IMR-90 (cell line): ENCODE data around the gene EOLA2. TPM values are rescaled to one million over a fixed set of nuclear protein-coding genes. Genes with fewer than 3 reads are reported as not detected.

Experiments
- ATAC-seq: fragments of 200-7000 bp; cut with Tn5 transposase; 2 replicates; pipeline ENCODE4 v1.9.1; 2020; ENCODE audit warnings: low read depth, mild to moderate bottlenecking, moderate library complexity
- BruUV-seq: library from RNA; stranded (reverse); fragments of 400-500 nt; replicated peaks from 2 replicates; lab custom pipeline; 2021; lab: Mats Ljungman, UMichigan
- CTCF ChIA-PET: fragments of 300-600 bp; formaldehyde crosslinking; extraction: SDS; loops from one replicate; lab custom pipeline; 2021; ENCODE audit warnings: antibody characterized with exemption; lab: Yijun Ruan, JAX
- POLR2A ChIA-PET: fragments of 300-600 bp; sonication (Branson Sonifier 250); formaldehyde crosslinking; loops from one replicate; lab custom pipeline; 2022; ENCODE audit warnings: antibody characterized with exemption; ENCODE audit not compliant: unreplicated experiment; lab: Charles Lee
- DNase-seq: peaks from one replicate; pipeline ENCODE4 v3.0.0; 2013
- H2AFZ ChIP-seq: replicated peaks from 2 replicates; pipeline ENCODE3; 2013; ENCODE audit warnings: low read length, mild to moderate bottlenecking; ENCODE audit not compliant: poor library complexity
- H2AK5ac ChIP-seq: 2 replicates; pipeline ENCODE4 v1.6.1; 2013; ENCODE audit warnings: low read depth, low read length, inconsistent platforms
- H2AK9ac ChIP-seq: replicated peaks from 2 replicates; pipeline ENCODE3; 2013; ENCODE audit warnings: mild to moderate bottlenecking, low read depth, low read length, moderate library complexity; ENCODE audit not compliant: poor library complexity
- H2BK120ac ChIP-seq: 2 replicates; pipeline ENCODE4 v1.6.1; 2013; ENCODE audit warnings: low read depth, low read length, inconsistent platforms
- H2BK15ac ChIP-seq: 3 replicates; pipeline ENCODE4 v1.6.1; 2013; ENCODE audit warnings: low read depth, low read length, inconsistent platforms
- H2BK20ac ChIP-seq: 2 replicates; pipeline ENCODE4 v1.6.1; 2013; ENCODE audit warnings: low read depth, mild to moderate bottlenecking, inconsistent platforms, low read length, moderate library complexity
- H2BK5ac ChIP-seq: 2 replicates; pipeline ENCODE4 v1.6.1; 2013; ENCODE audit warnings: mild to moderate bottlenecking, low read depth, low read length, inconsistent platforms; ENCODE audit not compliant: poor library complexity, severe bottlenecking
- H3K14ac ChIP-seq: replicated peaks from 2 replicates; pipeline ENCODE4 v1.6.1; 2013; ENCODE audit warnings: low read depth, low read length, inconsistent platforms
- H3K18ac ChIP-seq: 2 replicates; pipeline ENCODE4 v1.6.1; 2013; ENCODE audit warnings: low read depth, low read length, control low read depth
- H3K23ac ChIP-seq: 2 replicates; pipeline ENCODE4 v1.6.1; 2013; ENCODE audit warnings: low read depth, low read length, inconsistent platforms
- H3K27ac ChIP-seq: 2 replicates; pipeline ENCODE4 v1.5.1; 2013; ENCODE audit warnings: mild to moderate bottlenecking, control low read depth, low read length; ENCODE audit not compliant: insufficient read depth
- H3K27me3 ChIP-seq: 2 replicates; pipeline ENCODE4 v1.6.1; 2013; ENCODE audit warnings: low read length; ENCODE audit not compliant: control insufficient read depth, insufficient read depth
- H3K36me3 ChIP-seq: 2 replicates; pipeline ENCODE4 v1.6.1; 2013; ENCODE audit warnings: low read length, mixed read lengths; ENCODE audit not compliant: control insufficient read depth, insufficient read depth
- H3K4ac ChIP-seq: 2 replicates; pipeline ENCODE4 v1.6.1; 2013; ENCODE audit warnings: low read depth, low read length, inconsistent platforms
- H3K4me1 ChIP-seq: 2 replicates; pipeline ENCODE4 v1.6.1; 2013; ENCODE audit warnings: low read length, mixed read lengths; ENCODE audit not compliant: control insufficient read depth, insufficient read depth
- H3K4me2 ChIP-seq: 2 replicates; pipeline ENCODE4 v1.6.1; 2013; ENCODE audit warnings: low read depth, mild to moderate bottlenecking, control low read depth, low read length, moderate library complexity
- H3K4me3 ChIP-seq: 2 replicates; pipeline ENCODE4 v1.5.1; 2013; ENCODE audit warnings: low read depth, mild to moderate bottlenecking, control low read depth, low read length, moderate library complexity; ENCODE audit not compliant: insufficient read depth
- H3K56ac ChIP-seq: 2 replicates; pipeline ENCODE4 v1.6.1; 2013; ENCODE audit warnings: low read length, inconsistent platforms; ENCODE audit not compliant: insufficient read depth; ENCODE audit errors: extremely low read depth
- H3K79me1 ChIP-seq, 2 experiments: 2 replicates each; pipeline ENCODE4 v1.6.1; 2013; ENCODE audit warnings: low read length in 2 of 2, inconsistent platforms in 1 of 2, low read depth in 1 of 2
- H3K9ac ChIP-seq: 2 replicates; pipeline ENCODE4 v1.6.1; 2013; ENCODE audit warnings: low read depth, low read length, control low read depth
- H3K9me1 ChIP-seq: 2 replicates; pipeline ENCODE4 v1.6.1; 2013; ENCODE audit warnings: low read length, inconsistent platforms; ENCODE audit not compliant: insufficient read depth
- H3K9me3 ChIP-seq: 2 replicates; pipeline ENCODE4 v1.6.1; 2013; ENCODE audit warnings: low read length; ENCODE audit not compliant: control insufficient read depth, insufficient read depth
- H4K20me1 ChIP-seq: 2 replicates; pipeline ENCODE4 v1.6.1; 2013; ENCODE audit warnings: low read length, inconsistent platforms; ENCODE audit not compliant: insufficient read depth
- H4K5ac ChIP-seq: 2 replicates; pipeline ENCODE4 v1.6.1; 2013; ENCODE audit warnings: mild to moderate bottlenecking, low read depth, low read length, control low read depth
- H4K8ac ChIP-seq, 2 experiments: 2 replicates each; pipeline ENCODE4 v1.6.1; 2013; ENCODE audit warnings: low read depth in 2 of 2, low read length in 2 of 2, control low read depth in 1 of 2, inconsistent platforms in 1 of 2
- H4K91ac ChIP-seq: 2 replicates; pipeline ENCODE4 v1.6.1; 2013; ENCODE audit warnings: low read depth, low read length, inconsistent platforms; ENCODE audit not compliant: insufficient read depth
- CEBPB ChIP-seq: IDR thresholded peaks from 2 replicates; pipeline ENCODE4 v1.6.1; 2012; ENCODE audit warnings: low read depth, low read length, improper control_type of control experiment
- FOS ChIP-seq: fragments of 150-350 bp; IDR thresholded peaks from 2 replicates; pipeline ENCODE4 v1.6.1; 2016; ENCODE audit warnings: low read depth, low read length
- MAZ ChIP-seq: IDR thresholded peaks from 2 replicates; pipeline ENCODE4 v1.6.1; 2012; ENCODE audit warnings: low read depth, mild to moderate bottlenecking, low read length, improper control_type of control experiment, moderate library complexity, borderline replicate concordance
- whole genome bisulfite sequencing, 2 experiments: methylation state at CpG; one replicate each; pipeline versions ENCODE4 v1.1.5 to v1.1.7; 2013; ENCODE audit warnings: missing lambda C conversion rate in 2 of 2; ENCODE audit not compliant: insufficient read length in 1 of 2; ENCODE audit errors: extremely low coverage in 2 of 2; 5-methylcytosine and 5-hydroxymethylcytosine counted together
- dilution Hi-C: fragments of 300-500 bp; cut with HindIII; formaldehyde crosslinking; loops from one replicate; pipeline ENCODE4 v1.14.3; 2018; ENCODE audit warnings: low sequenced_read_pairs; ENCODE audit not compliant: unreplicated experiment
- in situ Hi-C: fragments of 300-500 bp; cut with MboI; formaldehyde crosslinking; loops from 3 replicates; pipeline ENCODE4 v1.14.3; 2019; ENCODE audit warnings: low sequenced_read_pairs, inconsistent platforms, mixed read lengths
- intact Hi-C: fragments of 100-400 bp; cut with micrococcal nuclease; formaldehyde crosslinking; loops from 2 replicates; pipeline ENCODE4 v1.10.0; 2022
- polyA plus RNA-seq, 3 experiments: library from polyadenylated mRNA; depleted of rRNA; stranded (reverse); fragments of >200 nt; gene quantifications; 2 replicates each; pipeline ENCODE4 v1.2.3, GENCODE V29; 2012; ENCODE audit warnings: low replicate concordance in 1 of 3
- total RNA-seq: library from RNA; depleted of rRNA; stranded (reverse); fragments of >200 nt; gene quantifications from 2 replicates; pipeline ENCODE4 v1.2.3, GENCODE V29; 2012

EOLA2 gene
- total and polyA plus RNA-seq, 2 of the 4 experiments (the other 2 are of a cell fraction): 23.7 to 46.5 TPM

- H3K4me2 ChIP-seq: no peak overlapping the region
- no peak overlapping the region for H3K4me3 ChIP-seq
- intact Hi-C loops (no loop called here), dilution Hi-C loops (no loop called here), in situ Hi-C loops (no loop called here)
- no peak overlapping the region for H2AK9ac ChIP-seq
- H2BK15ac ChIP-seq: no peak overlapping the region
- no peak overlapping the region for H4K5ac ChIP-seq
- no peaks in the 10 kb centered on the region; the same call in 1 of the 2 replicates for H3K9me1 ChIP-seq
- ChIA-PET POLR2A (no interaction called here), CTCF (no interaction called here)
- TF ChIP-seq FOS (no peak), CEBPB (no peak), MAZ (no peak)
- no peaks in the 10 kb centered on the region for H3K9me3 ChIP-seq
- H4K8ac ChIP-seq: no peak overlapping the region
- H3K4me1 ChIP-seq: no peaks in the 10 kb centered on the region
- BruUV-seq: no TSS peak
- H3K27ac ChIP-seq: no peak overlapping the region
- no peaks in the 10 kb centered on the region for H3K79me1 ChIP-seq
- no peak overlapping the region for H3K4ac ChIP-seq
- H3K9ac ChIP-seq: no peak overlapping the region
- no peaks in the 10 kb centered on the region for H4K20me1 ChIP-seq
- no peak for ATAC-seq
- H3K18ac ChIP-seq: no peak overlapping the region
- H3K23ac ChIP-seq: no peak overlapping the region
- H4K91ac ChIP-seq: no peak overlapping the region
- DNase-seq: no peak
- no peak overlapping the region for H2AFZ ChIP-seq
- no peak overlapping the region for H3K14ac ChIP-seq
- no peak overlapping the region for H2BK5ac ChIP-seq
- no peaks in the 10 kb centered on the region for H3K36me3 ChIP-seq
- H2AK5ac ChIP-seq: no peak overlapping the region
- no CpG with 5 or more reads among the region's 3 CpGs for WGBS, 2 experiments
- no peak overlapping the region for H3K56ac ChIP-seq
- H3K27me3 ChIP-seq: no peaks in the 10 kb centered on the region
- H2BK120ac ChIP-seq: no peak overlapping the region
- H2BK20ac ChIP-seq: no peak overlapping the region
These were observed 30.0 kb downstream of the EOLA2 start for GRCh38 chrX:149908308-149908707.
